ENCODE results near the gene SCAF8.

Gene SCAF8

DNA sequence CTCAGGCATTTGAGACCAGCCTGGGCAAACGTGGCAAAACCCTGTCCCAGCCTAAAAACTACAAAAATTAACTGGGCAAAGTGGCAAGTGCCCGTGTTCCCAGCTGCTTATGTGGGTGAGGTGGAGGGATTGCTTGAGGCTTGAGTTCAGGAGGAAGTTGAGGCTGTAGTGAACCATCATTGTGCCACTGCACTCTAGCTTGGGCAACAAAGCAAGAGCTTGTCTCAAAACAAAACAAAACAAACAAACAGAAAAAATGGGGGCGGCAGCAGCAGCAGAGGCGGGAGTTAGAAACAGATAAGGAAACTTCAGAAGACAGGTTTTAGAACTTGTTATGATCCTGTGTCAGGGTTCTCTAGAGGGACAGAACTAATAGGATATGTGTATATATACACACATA lies 49.0 kb downstream of the SCAF8 start:
- H3K36me3 ChIP-seq (ENCODE audit: control insufficient read depth, insufficient read depth, low read length) = no peaks in the 10 kb centered on the region
- no peak overlapping the region for H3K27ac ChIP-seq (ENCODE audit: low read length)
- no peaks in the 10 kb centered on the region for H3K9me3 ChIP-seq (ENCODE audit: control insufficient read depth, insufficient read depth, low read length)
- no peak overlapping the region for H3K4me3 ChIP-seq (ENCODE audit: low read length)
- no CpG with 5 or more reads among the region's 4 CpGs for WGBS (ENCODE audit: insufficient coverage, insufficient read length)
- H3K4me1 ChIP-seq (ENCODE audit: control insufficient read depth, insufficient read depth, low read length) = peaks cover 3% of the 10 kb centered on the region
- H3K27me3 ChIP-seq (ENCODE audit: control insufficient read depth, insufficient read depth, low read length) = no peaks in the 10 kb centered on the region
- DNase-seq (ENCODE audit: low read depth, low spot score) = no peak

DNA sequence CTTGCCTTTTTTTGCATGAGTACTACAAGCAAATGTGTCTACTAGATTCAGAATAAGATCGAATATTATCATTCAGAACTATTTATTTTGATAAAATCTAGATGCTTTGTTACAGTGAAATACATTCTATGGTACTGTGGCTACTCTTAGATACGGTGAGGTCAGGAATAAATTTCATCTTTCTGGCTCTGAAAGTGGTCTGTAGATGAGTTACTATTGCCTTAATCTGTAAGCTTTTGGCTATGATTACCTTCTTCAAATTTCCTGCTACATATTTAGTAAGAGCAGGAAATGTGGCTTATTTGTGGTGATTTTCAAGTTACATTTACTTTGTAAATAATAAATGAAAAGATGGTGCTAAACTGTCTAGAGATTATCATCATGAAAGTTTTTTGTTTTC lies 50.0 kb downstream of the SCAF8 start:
- no peaks in the 10 kb centered on the region for H3K9me3 ChIP-seq (ENCODE audit: control insufficient read depth, insufficient read depth, low read length)
- no peak overlapping the region for H3K27ac ChIP-seq (ENCODE audit: low read length)
- no peaks in the 10 kb centered on the region; the same call in 1 of the 2 replicates for H3K36me3 ChIP-seq (ENCODE audit: control insufficient read depth, insufficient read depth, low read length)
- H3K4me3 ChIP-seq (ENCODE audit: low read length) = no peak overlapping the region
- H3K4me1 ChIP-seq (ENCODE audit: control insufficient read depth, insufficient read depth, low read length) = peaks cover 3% of the 10 kb centered on the region
- WGBS (ENCODE audit: insufficient coverage, insufficient read length) = no CpG with 5 or more reads among the region's 2 CpGs
- no peak for DNase-seq (ENCODE audit: low read depth, low spot score)
- H3K27me3 ChIP-seq (ENCODE audit: control insufficient read depth, insufficient read depth, low read length) = no peaks in the 10 kb centered on the region

DNA sequence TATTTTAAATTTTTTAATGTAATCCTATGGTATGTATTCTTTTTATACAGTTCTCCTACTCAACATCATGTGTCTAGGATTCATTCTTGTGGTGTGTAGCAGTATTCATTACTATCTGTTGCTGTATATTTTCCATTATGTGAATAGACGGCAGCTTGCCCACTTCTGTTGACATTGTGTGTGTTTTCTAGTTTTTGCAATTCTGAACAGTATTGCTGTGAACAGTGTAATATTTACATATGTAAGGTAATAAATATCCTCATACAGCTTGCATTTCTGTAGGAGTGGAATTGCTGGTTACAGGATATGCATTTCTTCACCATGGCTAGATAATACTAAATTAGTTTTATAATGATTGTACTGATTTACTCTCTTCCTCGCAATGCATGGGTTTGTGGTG lies 51.9 kb downstream of the SCAF8 start:
- no CpG with 5 or more reads among the region's 2 CpGs for WGBS (ENCODE audit: insufficient coverage, insufficient read length)
- Histone ChIP-seq H3K36me3 (ENCODE audit: control insufficient read depth, insufficient read depth, low read length) (no peaks in the 10 kb centered on the region; the same call in 1 of the 2 replicates), H3K4me3 (ENCODE audit: low read length) (no peak overlapping the region), H3K4me1 (ENCODE audit: control insufficient read depth, insufficient read depth, low read length) (peaks cover 3% of the 10 kb centered on the region), H3K27me3 (ENCODE audit: control insufficient read depth, insufficient read depth, low read length) (no peaks in the 10 kb centered on the region), H3K27ac (ENCODE audit: low read length) (no peak overlapping the region), H3K9me3 (ENCODE audit: control insufficient read depth, insufficient read depth, low read length) (no peaks in the 10 kb centered on the region)
- no peak for DNase-seq (ENCODE audit: low read depth, low spot score)

DNA sequence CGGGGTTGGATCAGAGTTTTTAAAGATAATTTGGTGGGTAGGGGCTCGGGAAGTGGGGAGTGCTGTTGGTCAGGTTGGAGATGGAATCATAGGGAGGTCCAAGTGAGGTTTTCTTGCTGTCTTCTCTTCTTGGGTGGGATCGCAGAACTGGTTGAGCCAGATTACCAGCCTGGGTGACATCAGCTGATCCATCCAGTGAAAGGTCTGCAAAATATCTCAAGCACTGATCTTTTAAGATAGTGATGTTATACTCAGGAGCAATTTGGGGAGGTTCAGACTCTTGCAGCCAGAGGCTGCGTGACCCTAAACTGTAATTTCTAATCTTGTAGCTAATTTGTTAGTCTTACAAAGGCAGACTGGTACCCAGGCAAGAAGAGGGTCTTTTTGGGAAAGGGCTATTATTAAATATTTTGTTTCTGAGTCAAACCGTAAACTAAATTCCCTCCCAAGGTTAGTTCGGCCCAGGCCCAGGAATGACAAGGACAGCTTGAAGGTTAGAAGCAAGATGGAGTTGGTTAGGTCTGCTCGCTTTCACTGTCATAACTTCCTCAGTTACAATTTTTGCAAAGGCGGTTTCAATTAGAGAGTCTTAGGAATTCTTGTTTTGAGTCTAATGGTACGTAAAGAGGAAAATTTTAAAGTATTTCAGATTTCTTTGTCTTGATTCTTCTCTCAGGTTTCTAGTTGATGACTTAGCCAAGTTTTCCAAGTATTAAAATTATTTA lies 53.1 kb downstream of the SCAF8 start:
- Histone ChIP-seq H3K9me3 (ENCODE audit: control insufficient read depth, insufficient read depth, low read length) (no peaks in the 10 kb centered on the region), H3K27me3 (ENCODE audit: control insufficient read depth, insufficient read depth, low read length) (no peaks in the 10 kb centered on the region), H3K4me1 (ENCODE audit: control insufficient read depth, insufficient read depth, low read length) (peaks cover 3% of the 10 kb centered on the region), H3K27ac (ENCODE audit: low read length) (no peak overlapping the region), H3K4me3 (ENCODE audit: low read length) (no peak overlapping the region), H3K36me3 (ENCODE audit: control insufficient read depth, insufficient read depth, low read length) (no peaks in the 10 kb centered on the region; the same call in 1 of the 2 replicates)
- no peak for DNase-seq (ENCODE audit: low read depth, low spot score)
- no CpG with 5 or more reads among the region's 9 CpGs for WGBS (ENCODE audit: insufficient coverage, insufficient read length)

DNA sequence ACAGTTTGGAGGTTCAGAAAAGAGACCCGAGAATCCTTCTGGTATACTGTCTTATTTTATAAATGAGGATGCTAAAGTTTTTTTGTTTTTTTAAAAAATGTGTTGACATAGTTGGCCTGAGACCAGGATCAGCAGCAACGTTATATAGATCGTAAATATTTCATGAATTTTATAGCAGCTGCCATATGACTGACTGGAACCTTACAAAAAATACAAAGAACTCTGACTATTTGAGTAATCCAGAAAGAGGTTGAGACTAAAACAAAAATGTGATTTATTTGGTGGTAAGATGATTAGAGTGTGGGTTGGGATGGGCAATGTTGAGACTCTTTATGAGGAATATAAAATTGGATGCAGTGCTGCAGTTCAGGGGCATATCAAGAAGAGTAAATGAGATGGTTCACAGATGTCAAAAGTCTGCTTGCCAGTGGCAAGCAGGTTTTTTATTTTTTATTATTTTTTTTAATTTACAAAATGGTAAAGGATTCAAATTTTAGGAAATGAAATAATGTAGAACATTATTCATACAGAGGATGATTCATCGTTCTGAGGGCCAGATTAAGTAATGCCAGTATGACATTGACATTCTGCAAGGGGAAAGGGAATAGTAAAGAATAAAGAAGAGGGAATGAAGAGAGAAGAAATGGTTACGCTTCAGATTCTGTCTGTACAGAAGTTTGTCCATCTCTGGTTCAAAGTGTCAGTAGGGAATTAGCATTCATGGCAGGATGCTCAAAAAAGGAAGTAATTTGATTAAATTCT lies 58.5 kb downstream of the SCAF8 start:
- WGBS (ENCODE audit: insufficient coverage, insufficient read length) = no CpG with 5 or more reads among the region's 5 CpGs
- DNase-seq (ENCODE audit: low read depth, low spot score) = no peak
- H3K4me1 ChIP-seq (ENCODE audit: control insufficient read depth, insufficient read depth, low read length) = no peaks in the 10 kb centered on the region
- no peak overlapping the region for H3K27ac ChIP-seq (ENCODE audit: low read length)
- no peaks in the 10 kb centered on the region for H3K27me3 ChIP-seq (ENCODE audit: control insufficient read depth, insufficient read depth, low read length)
- H3K4me3 ChIP-seq (ENCODE audit: low read length) = no peak overlapping the region
- H3K36me3 ChIP-seq (ENCODE audit: control insufficient read depth, insufficient read depth, low read length) = no peaks in the 10 kb centered on the region; the same call in 1 of the 2 replicates
- no peaks in the 10 kb centered on the region for H3K9me3 ChIP-seq (ENCODE audit: control insufficient read depth, insufficient read depth, low read length)

DNA sequence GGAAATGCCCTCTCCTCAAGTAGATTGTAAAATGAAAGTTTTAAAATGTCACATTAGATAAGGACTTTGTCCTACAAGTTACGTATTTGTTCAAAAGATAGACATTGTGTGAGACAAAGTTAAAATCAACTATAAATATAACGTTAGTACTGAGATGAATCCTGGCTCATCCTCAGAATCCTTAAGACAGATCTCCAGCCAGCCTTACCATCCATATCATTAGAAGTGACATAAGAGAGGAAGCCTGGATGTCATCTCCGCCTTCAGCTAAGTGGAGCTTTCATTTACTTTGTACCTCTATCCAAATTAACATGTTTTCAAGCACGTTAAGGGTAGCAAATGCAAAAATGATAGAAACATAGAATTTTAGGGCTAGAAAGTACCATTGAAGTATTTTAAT lies 59.1 kb downstream of the SCAF8 start:
- Histone ChIP-seq H3K27me3 (ENCODE audit: control insufficient read depth, insufficient read depth, low read length) (no peaks in the 10 kb centered on the region), H3K27ac (ENCODE audit: low read length) (no peak overlapping the region), H3K36me3 (ENCODE audit: control insufficient read depth, insufficient read depth, low read length) (no peaks in the 10 kb centered on the region; the same call in 1 of the 2 replicates), H3K4me3 (ENCODE audit: low read length) (no peak overlapping the region), H3K9me3 (ENCODE audit: control insufficient read depth, insufficient read depth, low read length) (no peaks in the 10 kb centered on the region), H3K4me1 (ENCODE audit: control insufficient read depth, insufficient read depth, low read length) (no peaks in the 10 kb centered on the region)
- no peak for DNase-seq (ENCODE audit: low read depth, low spot score)
- no CpG with 5 or more reads among the region's 4 CpGs for WGBS (ENCODE audit: insufficient coverage, insufficient read length)

DNA sequence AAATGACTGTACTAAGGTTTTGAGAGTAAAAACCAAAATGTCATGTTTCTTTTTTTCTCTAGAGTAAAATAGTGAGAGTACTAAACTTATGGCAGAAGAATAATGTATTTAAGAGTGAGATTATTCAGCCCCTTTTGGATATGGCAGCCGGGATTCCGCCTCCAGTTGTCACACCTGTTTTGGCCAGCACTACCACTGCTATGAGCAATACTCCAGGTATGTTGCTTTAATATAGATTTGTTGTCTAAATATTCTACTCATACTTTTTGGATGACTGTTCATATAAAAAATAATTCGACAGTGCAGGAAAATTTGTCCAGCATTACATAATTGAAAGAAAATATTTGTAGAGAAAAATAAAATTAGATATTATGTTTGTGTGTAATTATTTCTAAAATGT lies 59.5 kb downstream of the SCAF8 start:
- Histone ChIP-seq H3K9me3 (ENCODE audit: control insufficient read depth, insufficient read depth, low read length) (no peaks in the 10 kb centered on the region), H3K4me3 (ENCODE audit: low read length) (no peak overlapping the region), H3K36me3 (ENCODE audit: control insufficient read depth, insufficient read depth, low read length) (no peaks in the 10 kb centered on the region; the same call in 1 of the 2 replicates), H3K27me3 (ENCODE audit: control insufficient read depth, insufficient read depth, low read length) (no peaks in the 10 kb centered on the region), H3K27ac (ENCODE audit: low read length) (no peak overlapping the region), H3K4me1 (ENCODE audit: control insufficient read depth, insufficient read depth, low read length) (no peaks in the 10 kb centered on the region)
- DNase-seq (ENCODE audit: low read depth, low spot score) = no peak
- WGBS (ENCODE audit: insufficient coverage, insufficient read length) = no CpG with 5 or more reads among the region's 3 CpGs

DNA sequence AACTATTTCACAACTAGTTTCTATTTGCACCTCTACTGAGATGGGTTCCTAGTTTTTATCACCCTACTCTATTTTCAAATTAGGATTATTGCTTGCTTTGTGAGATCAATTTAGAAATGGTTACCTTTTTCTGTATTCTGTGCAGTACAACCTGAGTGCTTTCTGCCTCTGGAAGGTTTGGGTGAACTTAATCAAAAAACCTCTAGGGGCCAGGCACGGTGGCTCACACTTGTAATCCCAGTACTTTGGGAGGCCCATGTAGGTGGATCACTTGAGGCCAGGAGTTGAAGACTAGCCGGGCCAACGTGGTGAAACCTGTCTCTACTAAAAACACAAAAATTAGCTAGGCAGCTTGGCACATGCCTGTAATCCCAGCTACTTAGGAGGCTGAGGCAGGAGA lies 63.3 kb downstream of the SCAF8 start:
- H3K4me3 ChIP-seq (ENCODE audit: low read length) = no peak overlapping the region
- no CpG with 5 or more reads among the region's 3 CpGs for WGBS (ENCODE audit: insufficient coverage, insufficient read length)
- no peaks in the 10 kb centered on the region for H3K36me3 ChIP-seq (ENCODE audit: control insufficient read depth, insufficient read depth, low read length)
- DNase-seq (ENCODE audit: low read depth, low spot score) = no peak
- no peak overlapping the region for H3K27ac ChIP-seq (ENCODE audit: low read length)
- H3K9me3 ChIP-seq (ENCODE audit: control insufficient read depth, insufficient read depth, low read length) = no peaks in the 10 kb centered on the region
- H3K4me1 ChIP-seq (ENCODE audit: control insufficient read depth, insufficient read depth, low read length) = no peaks in the 10 kb centered on the region
- no peaks in the 10 kb centered on the region for H3K27me3 ChIP-seq (ENCODE audit: control insufficient read depth, insufficient read depth, low read length)

DNA sequence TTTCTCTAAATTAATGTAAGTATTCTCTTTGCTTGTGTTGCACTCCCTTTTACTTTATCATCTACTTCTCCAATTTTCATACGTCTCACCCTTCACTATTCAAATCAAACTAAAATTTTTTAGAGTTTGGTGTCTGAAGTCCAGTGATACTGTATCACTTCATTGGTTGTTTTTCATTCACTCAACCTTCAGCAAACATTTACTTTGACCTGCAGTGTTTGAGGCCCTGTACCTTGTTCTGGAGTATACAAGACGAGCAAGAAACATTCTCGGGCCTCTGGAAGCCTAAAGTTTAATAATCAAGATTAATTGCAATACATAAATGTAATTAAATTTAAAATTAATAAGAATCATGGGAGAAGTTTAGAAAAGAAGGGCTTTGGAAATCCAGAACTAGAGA lies 64.6 kb downstream of the SCAF8 start:
- WGBS (ENCODE audit: insufficient coverage, insufficient read length) = 100% methylated on average over 1 of the region's 3 CpGs
- Histone ChIP-seq H3K4me1 (ENCODE audit: control insufficient read depth, insufficient read depth, low read length) (no peaks in the 10 kb centered on the region), H3K27ac (ENCODE audit: low read length) (no peak overlapping the region), H3K36me3 (ENCODE audit: control insufficient read depth, insufficient read depth, low read length) (no peaks in the 10 kb centered on the region), H3K27me3 (ENCODE audit: control insufficient read depth, insufficient read depth, low read length) (no peaks in the 10 kb centered on the region), H3K9me3 (ENCODE audit: control insufficient read depth, insufficient read depth, low read length) (no peaks in the 10 kb centered on the region), H3K4me3 (ENCODE audit: low read length) (no peak overlapping the region)
- no peak for DNase-seq (ENCODE audit: low read depth, low spot score)

DNA sequence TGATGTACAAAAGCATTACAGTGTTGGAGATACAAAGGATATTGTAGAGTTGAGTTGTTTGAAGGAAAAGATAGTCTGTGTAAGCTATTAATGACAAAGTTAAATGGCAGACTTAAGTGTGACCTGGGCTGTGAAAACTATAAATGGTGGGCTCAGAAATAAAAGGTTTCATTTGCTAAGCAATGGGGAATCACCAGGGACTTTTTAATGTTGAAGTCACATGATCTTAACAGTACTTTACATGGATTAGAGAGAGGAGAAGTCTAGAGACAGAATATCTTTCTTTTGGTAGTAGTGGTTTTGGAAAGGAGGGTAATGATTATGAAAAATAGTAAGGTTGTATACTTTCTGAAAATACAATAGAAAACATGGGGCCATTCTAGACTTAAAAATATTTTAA lies 67.1 kb downstream of the SCAF8 start:
- no peak for DNase-seq (ENCODE audit: low read depth, low spot score)
- Histone ChIP-seq H3K27me3 (ENCODE audit: control insufficient read depth, insufficient read depth, low read length) (no peaks in the 10 kb centered on the region), H3K4me3 (ENCODE audit: low read length) (no peak overlapping the region), H3K27ac (ENCODE audit: low read length) (no peak overlapping the region), H3K4me1 (ENCODE audit: control insufficient read depth, insufficient read depth, low read length) (no peaks in the 10 kb centered on the region), H3K36me3 (ENCODE audit: control insufficient read depth, insufficient read depth, low read length) (no peaks in the 10 kb centered on the region), H3K9me3 (ENCODE audit: control insufficient read depth, insufficient read depth, low read length) (no peaks in the 10 kb centered on the region)
